Hematopoietic multipotent progenitor cell treated with erythropoietin and hydrocortisone succinate and interleukin-3 and kit ligand, for 17 days (in vitro differentiated cells): ENCODE measurements around the gene STK24.

Experiments used
- DNase-seq: peaks from one replicate; pipeline ENCODE4 v3.0.0-alpha.2; 2015; ENCODE audit warnings: low spot score

Gene STK24

DNA sequence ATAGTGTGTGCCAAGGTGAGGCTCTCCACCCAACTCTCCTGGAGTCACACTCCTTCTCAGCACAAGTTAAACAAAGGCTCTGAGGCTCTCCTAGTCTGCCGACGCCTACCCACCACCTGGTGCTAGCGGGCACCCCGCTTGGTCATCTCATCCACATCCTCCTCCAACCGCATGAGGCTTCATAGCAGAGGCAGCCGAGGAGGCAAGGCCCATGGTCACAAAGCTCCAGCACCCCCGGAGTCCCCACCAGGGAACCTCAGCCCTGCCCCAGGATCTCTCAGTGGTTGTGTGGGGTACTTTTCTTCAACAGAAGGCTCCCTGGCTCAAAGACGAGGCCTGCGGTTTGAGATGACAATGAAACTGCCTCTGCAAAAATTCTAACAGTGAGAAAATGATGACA, 43.0 kb downstream of the STK24 start:
- no peak for DNase-seq

GRCh38 chr13:98532254-98532653, 44.7 kb downstream of the STK24 start:
- no peak for DNase-seq

- no peak for DNase-seq
These were observed 46.7 kb downstream of the STK24 start for GRCh38 chr13:98530217-98530616.

- DNase-seq: no peak
These were observed 47.7 kb downstream of the STK24 start for GRCh38 chr13:98529171-98529570.

DNA sequence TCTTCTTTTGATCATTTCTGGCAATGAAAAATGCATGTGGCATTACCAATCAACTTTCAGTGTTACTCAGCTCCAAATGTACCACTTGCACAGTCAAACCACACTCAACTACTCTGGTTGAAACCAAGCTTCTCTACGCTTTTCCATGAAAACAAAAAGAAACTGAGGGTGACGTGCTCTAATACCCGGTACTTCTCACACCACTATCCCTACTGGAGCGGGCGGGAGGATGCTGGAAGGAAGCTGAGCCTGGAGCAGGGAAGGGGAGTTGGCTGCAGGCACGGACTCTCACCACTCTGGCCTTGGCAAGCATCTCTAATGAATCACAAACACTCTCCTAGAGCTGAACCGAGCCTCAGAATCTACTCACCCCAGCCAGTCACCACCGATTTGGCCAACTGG, 48.2 kb downstream of the STK24 start:
- no peak for DNase-seq

DNA sequence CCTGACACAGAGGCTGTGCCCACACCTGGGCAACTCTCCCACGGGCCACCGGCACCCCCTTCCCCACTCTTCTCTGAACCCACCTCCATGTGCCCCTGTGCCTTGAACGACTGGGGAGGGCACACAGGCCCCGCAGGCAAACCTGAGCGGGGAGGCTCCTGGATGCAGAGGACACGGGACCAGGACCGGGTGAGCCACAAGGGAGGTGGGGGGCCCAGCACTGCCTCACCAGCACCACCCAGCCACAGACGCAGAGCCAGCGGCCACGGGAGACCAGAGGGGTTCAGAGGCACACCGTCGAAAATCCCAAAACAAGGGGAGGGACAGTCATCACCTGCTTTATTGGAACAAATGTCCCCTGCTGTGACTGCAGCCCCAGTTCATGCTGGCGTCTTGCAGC, 49.4 kb downstream of the STK24 start:
- DNase-seq: no peak

DNA sequence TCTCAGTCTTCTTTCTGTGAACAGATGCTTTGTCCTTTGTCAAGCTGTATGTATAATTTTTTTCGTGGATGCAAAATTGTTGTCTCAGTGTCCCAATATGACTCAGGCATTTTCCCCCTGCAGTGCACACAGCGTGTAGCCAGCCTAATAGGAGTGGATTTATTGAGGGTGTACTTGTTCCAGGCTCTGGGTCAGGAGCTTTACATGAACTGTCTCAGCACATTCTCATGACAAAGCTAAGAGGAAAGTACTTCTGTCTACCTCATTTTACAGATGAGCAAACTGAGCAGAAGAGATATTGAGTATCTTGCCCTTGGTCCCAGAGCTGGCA, 50.8 kb downstream of the STK24 start:
- DNase-seq: no peak

DNA sequence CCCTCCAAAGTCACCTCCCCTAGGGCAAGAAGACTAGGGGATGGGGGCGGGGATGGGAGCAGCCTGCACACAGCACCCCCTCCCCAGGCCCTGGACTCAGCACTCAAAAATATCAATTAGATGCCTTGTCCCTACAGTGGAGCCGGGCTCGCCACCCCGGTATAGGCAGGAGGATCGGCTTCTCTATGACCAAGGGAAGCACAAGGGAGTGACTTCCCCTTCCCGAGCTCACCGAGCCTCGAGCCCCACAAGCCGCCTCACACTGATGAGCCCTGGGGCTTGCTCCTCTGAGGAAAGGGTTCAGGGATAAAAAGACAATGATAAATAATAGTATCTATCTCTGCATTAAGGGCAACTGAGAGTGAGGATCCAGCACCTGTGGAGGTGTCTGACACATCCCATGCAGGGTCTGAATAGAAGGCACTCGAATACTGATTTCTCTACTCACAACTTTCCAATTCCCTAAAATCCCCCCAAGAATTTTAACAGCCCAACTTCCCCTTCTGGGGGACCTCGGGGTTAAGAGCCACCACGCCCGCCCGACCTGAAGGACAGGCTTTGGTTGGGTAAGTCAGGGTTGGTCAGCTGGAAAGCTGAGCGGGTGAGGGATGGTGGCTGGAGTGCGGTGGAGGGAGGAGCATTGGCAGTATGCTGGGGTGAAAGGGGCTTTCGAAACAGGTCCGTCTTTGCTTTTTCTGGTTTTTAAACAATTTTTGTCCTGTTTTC, 51.3 kb downstream of the STK24 start:
- no peak for DNase-seq

- no peak for DNase-seq
These were observed 52.1 kb downstream of the STK24 start for GRCh38 chr13:98524793-98525192.

- DNase-seq: no peak
These were observed 52.5 kb downstream of the STK24 start for GRCh38 chr13:98524391-98524790.

DNA sequence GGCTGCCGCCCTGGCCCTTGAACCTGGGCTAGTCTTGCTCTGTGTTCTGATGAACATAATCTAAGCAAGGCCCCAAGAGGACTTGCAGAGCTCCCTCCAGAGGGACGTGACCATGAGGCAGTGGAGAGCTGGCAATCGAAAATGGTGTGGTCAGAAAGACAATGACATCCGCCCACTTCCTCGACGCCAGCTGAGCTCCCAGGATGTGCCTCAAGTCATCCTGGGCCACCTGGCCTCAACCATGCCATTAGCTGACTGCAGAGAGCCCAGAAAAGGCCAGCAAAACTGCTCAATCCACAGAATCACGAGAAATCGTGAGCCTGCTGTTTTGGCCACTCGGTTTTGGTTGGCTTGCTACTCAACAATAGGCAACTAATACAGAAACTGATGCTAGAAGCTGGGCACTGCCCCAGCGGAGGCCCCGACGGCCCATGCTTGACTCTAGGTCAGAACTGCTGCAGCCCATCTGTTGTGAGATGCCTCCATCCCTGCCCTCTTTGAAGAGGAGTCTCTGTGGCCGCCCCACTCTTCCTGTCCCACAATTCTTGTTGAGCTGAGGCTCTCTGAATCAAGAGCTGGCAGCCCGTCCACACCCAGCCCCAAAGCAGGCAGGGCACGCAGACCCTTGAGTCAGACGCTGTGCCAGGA, 53.3 kb downstream of the STK24 start:
- no peak for DNase-seq

- no peak for DNase-seq
These were observed 54.5 kb downstream of the STK24 start for GRCh38 chr13:98522371-98522770.

DNA sequence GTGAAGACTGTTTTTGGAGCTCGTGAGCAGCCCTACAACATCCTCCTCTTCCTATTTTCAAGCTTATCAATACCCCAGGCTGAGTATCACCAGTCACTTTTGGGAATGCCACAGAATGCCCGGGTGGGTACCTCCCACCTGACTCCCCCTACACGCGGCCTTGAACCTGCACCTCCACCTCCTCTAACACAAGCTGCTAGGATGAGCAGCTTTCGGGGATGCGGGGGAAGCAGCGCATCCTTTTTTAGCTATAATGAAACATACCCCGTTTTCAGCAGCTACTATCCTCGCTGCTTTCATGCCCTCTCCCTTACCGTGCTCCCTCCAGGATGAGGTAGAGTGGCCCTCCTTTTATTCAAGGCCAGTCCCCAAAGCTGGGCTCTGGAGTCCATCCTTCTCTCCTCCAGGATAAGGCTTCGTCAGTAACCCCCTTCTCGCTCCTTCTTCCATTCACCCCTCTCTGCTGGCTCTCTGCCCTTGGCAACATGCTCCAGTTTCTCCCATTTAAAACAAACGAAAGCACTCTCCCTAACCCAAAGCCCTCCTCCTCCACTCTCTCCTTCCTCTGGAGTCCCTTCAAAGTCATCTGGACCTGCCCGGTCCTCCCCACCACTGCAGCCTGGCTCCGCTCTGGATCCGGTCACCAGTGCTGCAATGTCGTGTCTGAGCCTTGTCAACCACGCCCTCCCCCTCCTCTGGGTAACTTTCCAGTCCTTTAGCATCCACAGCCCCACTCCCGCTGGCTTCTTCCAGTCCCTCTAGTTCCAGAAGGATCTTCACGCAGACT, 55.3 kb downstream of the STK24 start:
- no peak for DNase-seq

GRCh38 chr13:98520674-98521449, 56.0 kb downstream of the STK24 start:
- no peak for DNase-seq

GRCh38 chr13:98519976-98520375, 56.9 kb downstream of the STK24 start:
- no peak for DNase-seq

DNA sequence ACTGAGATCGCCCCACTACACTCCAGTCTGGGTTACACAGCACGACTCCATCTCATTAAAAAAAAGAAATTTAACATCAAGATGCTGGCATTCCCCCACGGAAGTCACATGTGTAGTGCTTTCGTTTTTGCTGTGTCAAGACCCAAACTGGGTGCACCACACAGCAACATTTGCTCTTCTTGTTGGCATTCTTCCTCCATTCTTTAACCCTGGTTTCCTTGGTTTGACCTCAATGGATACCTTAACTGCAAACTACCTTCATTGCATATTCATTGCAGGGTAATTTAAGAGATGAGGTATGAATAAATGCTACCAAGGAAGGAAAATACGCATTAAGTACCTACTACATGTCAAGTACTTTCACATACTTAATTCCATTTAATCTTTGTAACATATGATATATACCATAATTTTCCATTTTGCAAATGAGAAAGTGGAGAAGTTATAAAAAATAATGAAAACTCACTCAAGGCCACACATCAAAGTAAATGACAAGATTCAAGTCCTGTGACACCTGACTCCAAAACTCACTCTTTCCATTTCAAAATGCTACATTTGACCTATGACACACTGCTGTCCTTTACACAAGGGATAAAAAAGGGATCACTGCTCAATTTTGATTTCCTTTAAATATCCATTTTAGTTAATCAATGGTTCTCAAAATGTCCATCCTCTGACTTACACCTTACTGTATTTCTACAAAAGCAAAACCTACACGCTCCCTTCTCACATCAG, 59.2 kb downstream of the STK24 start:
- peak; percentile 53 for DNase-seq

- DNase-seq: no peak
These were observed 61.0 kb downstream of the STK24 start for GRCh38 chr13:98515818-98516465.

DNA sequence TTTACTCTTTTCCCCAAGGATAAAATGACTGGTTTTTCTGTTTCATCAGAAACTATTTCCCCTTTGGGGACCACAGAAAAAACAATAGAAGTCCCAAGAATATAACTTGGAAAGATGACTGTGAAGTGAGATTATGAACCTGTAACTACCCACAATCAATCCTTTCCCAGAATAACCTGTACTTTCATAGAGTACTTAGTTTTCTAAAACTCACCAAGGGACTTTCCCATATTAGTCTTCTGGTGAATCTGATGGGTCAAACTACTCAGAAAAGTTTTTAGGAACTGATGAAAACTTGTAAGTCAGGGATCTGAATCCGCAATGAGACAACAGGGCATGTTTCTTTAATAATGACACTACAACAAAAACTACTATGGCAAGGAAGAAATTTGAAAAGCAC, 62.6 kb downstream of the STK24 start:
- DNase-seq: no peak

DNA sequence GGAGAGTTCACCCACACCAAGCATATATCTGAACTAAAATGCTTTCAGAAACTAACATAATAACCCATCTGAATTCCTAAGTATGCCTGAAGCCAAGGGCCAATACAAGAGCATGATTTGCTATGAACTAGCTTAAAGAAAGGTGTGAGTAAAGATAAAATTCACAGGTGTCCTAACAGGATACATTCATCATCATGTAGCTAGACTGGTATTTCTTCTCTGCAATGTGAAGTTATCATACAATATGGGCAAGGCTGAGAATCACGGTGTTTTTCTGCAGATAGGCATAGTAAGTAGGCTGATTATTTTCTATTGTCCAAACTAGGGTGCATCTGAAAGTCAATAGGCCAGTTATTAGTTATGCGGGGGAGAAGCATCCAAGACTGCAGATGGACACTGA, 63.1 kb downstream of the STK24 start:
- DNase-seq: no peak

DNA sequence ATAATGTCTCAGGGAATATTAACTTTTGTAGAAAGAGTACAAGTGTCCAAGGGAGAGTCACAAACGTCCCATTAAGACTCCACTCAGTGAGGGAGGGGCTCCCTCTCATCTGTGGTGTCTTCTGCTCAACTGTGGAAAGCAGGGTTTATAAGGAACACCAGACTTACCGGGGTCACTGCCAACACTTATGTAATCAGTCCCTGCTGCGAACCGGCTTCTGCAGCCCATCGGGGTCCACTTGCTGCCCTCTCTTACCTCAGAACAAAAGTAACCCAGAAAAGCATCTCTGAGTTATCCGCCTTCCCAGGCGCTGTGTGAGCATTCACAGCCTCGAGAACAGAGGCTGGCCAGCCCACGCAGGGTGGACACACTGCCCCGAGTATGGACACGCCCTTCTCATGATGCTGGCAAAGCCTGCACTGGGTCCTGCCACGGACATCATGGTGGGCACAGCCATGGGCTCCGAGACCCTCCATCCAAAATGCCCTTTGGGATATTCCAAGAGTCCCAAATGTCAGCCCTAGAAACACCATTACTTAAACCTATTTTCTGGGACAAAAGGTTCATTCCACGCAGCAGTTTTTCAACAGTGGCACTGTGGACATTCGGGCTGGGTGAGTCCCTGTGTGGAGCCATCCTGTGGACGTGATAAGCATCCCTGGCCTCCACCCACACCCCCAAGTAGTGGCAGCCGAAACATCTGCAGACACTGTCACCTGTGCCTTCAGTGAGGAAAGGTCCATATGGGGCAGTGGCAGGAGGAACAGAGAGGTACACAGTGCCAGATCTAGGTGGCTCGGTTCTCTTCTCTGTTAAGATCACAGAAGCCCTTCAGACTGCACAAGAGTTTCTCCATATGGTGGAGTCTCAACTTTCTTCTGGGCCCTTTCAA, 63.9 kb downstream of the STK24 start:
- DNase-seq: peak; percentile 70
